Muscle layer of duodenum (tissue), 2 donors: ENCODE results near the gene BABAM1.

Experiments
- H3K27ac ChIP-seq: one replicate; pipeline ENCODE4 v1.7.0; 2013; ENCODE audit warnings: mild to moderate bottlenecking, low read length
- H3K27me3 ChIP-seq: one replicate; pipeline ENCODE4 v1.7.0; 2013; ENCODE audit warnings: low read depth, mild to moderate bottlenecking, control low read depth, low read length
- H3K36me3 ChIP-seq, 2 donors: one replicate each; pipeline ENCODE4 v1.7.0; 2013; ENCODE audit warnings: low read length in 2 of 2, control low read depth in 1 of 2, mild to moderate bottlenecking in 1 of 2; ENCODE audit not compliant: insufficient read depth in 2 of 2, control insufficient read depth in 1 of 2
- H3K4me1 ChIP-seq, 2 donors: one replicate each; pipeline ENCODE4 v1.7.0; 2013; ENCODE audit warnings: low read length in 2 of 2, mild to moderate bottlenecking in 2 of 2, control low read depth in 1 of 2, moderate library complexity in 1 of 2; ENCODE audit not compliant: insufficient read depth in 2 of 2, control insufficient read depth in 1 of 2
- H3K4me3 ChIP-seq, 2 donors: one replicate each; pipeline ENCODE4 v1.7.0; 2013; ENCODE audit warnings: low read length in 2 of 2, low read depth in 1 of 2, mild to moderate bottlenecking in 1 of 2
- H3K9me3 ChIP-seq, 2 donors: one replicate each; pipeline ENCODE4 v1.7.0; 2013; ENCODE audit warnings: low read length in 2 of 2, control low read depth in 1 of 2, mild to moderate bottlenecking in 1 of 2; ENCODE audit not compliant: control insufficient read depth in 1 of 2
- donor health status: healthy.

BABAM1 gene

DNA sequence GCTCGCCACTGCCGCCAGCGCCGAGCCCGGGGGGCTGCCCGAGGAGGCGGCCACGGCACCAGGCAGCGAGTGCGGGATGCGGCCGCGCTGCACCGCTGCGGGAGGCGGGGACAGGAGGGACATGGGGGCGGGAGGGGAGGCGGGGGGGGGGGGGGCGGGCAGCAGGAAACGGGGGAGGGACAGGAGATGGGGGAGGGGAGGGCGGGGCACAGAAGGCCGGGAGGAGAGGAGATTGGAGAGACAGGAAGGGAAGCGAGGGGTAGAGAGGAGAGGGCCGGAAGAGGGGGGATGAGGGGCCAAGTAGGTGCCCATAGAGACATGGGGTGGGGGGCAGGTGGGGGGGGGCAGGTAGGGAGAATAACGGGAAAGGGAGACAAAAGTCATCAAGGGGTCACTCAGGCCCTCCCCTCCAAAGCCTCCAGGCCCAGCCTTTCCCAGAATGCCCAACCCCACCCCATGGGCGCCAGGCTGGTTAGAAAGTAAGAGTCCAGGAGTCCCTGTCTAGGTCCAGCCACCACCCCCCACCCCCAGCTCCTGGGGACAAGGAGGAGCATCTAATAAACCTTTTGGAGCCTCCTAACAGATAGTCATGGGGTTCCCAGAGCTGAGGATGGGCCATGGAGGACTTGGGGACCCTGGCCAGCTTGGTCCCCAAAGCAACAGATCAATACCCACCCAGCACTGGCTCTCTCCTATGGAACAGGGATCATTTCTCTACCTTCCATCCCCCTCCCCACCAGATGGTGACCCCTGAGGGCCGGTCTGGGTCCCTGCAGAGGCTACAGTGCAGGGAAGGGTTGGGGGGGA is 31.1 kb upstream of the BABAM1 start:
- Histone ChIP-seq H3K4me3 (peak overlapping the region in 1 of 2 donors; percentile 63), H3K27me3 (no peaks in the 10 kb centered on the region), H3K27ac (no peak overlapping the region), H3K36me3 (peaks cover 6 to 32% of the 10 kb centered on the region in 2 donors), H3K4me1 (peaks cover 0 to 12% of the 10 kb centered on the region in 2 donors), H3K9me3 (no peaks in the 10 kb centered on the region)

DNA sequence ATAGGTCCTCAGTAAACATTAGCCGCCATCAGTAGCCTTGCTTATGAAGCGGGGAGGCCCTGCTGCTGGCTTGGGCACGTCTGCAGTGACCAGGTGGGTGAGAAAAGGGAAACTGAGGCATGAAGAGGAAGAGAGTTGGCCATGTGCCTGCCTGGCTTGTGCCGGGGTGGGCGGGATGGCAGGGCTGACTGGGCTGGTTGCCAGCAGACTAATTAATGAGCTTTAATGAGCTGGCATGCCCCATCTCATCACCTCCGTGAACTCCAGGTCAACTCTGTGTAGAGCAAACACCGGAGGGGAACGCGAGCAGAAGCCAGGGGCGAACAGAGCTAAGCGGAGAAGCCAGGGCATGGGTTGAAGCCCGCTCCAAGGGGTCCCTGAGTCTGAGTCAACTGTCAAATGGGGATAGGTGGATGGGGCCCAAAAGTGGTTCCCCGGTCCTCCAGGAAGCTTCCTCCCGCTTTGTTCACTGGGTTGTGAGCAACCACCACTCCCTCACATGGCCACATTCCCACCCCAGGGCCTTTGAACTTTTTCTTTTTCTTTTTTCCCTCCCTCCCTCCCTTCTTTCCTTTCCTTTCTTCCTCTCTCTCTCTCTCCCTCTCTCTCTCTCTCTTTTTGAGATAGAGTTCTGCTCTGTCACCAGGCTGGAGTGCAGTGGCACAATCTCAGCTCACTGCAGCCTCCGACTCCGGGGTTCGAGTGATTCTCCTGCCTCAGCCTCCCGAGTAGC is 30.3 kb upstream of the BABAM1 start:
- Histone ChIP-seq H3K27me3 (no peaks in the 10 kb centered on the region), H3K27ac (no peak overlapping the region), H3K4me1 (peaks cover 0 to 12% of the 10 kb centered on the region in 2 donors), H3K36me3 (peaks cover 6 to 24% of the 10 kb centered on the region in 2 donors), H3K4me3 (no peak overlapping the region), H3K9me3 (no peaks in the 10 kb centered on the region)

DNA sequence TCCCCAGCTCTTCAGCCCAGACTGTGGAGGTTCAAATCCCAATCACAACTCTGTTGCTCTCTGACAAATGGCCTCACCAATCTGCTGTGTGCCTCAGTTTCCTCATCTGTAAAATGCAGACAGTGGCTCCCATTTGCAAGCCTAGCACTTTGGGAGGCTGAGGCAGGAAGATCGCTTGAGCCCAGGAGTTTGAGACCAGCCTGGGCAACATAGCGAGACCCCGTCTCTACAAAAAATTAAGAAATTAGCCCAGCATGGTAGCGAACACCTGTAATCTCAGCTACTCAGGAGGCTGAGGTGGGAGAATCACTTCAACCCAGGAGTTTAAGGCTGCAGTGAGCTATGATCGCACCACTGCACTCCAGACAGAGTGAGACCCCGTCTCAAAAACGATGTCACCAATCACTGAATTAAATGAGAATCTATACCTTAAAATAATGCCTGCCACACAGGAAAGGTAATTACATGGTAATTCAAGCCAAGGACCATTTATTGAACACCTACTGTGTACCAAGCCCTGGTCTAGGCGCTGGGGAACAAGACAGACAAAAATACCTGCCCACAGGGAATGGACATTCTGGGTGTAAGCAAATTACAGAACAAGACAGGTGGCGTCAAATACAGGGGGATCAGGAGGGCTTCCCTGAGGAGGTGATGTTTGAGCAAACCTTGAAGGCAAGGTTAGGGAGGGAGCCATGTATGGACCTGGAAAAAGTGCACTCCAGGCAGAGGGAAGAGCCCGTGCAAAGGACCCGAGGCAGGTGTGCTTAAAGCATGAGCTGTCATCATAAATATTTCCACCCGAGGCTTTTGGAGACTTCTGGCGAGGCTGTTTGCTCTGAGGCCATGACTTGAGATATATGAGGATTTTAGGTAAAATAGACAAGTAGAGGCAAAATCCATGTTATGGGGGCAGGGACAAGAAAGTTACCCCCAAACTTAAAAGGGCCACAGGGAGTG is 29.2 kb upstream of the BABAM1 start:
- Histone ChIP-seq H3K27me3 (no peaks in the 10 kb centered on the region), H3K4me1 (peaks cover 0 to 22% of the 10 kb centered on the region in 2 donors), H3K36me3 (peaks cover 6 to 17% of the 10 kb centered on the region in 2 donors), H3K27ac (no peak overlapping the region), H3K4me3 (no peak overlapping the region), H3K9me3 (no peaks in the 10 kb centered on the region)

DNA sequence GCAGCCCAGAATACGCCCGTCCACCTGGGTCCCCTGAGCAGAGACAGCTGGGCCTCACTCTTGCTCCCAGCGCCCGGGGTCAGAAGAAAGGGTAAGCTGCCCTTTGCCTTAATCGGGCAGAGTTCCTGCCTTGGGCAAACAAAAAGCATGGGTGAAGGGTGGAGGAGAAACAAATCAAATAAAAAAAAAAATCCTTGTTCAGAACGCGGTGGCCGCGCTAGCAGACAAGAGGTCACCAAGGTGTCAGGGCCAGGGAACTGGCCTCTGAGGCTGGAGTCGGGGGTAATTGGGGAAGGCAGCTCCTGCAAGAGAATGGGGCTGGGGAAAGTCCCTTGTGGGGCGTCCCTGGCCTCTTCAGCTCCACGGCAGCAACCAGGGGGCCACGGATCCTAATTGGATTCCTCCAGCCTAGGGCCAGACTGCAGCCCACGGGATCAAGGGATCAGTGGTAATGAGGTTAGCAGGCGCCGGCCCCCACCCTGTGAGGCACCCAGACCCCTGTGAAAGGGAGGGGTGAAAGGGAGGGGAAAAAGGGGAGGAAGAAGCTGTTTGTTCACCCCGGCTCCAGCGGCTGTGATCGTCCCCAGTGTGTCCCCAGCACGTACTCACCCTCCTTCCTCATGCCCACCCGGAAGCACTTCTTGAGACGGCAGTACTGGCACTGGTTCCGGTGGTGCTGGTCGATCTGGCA is 27.0 kb upstream of the BABAM1 start:
- H3K4me3 ChIP-seq = no peak overlapping the region
- H3K9me3 ChIP-seq = no peaks in the 10 kb centered on the region
- H3K27me3 ChIP-seq = no peaks in the 10 kb centered on the region
- peaks cover 0 to 29% of the 10 kb centered on the region in 2 donors for H3K4me1 ChIP-seq
- H3K27ac ChIP-seq = no peak overlapping the region
- H3K36me3 ChIP-seq = peaks cover 6 to 17% of the 10 kb centered on the region in 2 donors

DNA sequence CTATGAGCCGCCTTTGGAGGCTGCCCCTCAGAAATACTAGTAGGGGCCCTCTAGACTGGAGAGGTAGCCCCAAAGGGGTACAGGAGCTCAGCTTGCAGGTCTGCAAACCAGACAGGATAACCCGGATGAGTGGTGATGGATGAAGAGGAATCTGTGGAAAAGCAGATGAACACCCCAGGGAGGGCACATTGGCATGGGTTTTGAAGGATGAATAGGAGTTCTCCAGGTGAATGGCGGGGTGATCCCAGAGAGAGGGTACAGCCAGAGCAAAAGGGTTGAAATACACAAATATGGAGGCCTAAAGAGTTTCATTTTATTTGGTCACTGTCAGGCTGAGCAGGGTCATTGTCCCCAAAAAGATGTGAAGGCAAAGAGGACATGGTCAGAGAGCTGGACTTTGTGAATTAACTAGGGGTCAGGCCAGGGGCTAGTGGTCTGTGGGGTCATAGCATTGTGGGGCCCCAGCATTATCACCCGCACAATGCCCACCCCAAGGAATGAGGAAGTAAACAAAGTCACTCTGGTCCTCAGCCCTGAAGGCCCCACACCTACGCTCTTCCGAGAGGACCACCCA is 26.3 kb upstream of the BABAM1 start:
- H3K27ac ChIP-seq = no peak overlapping the region
- H3K4me1 ChIP-seq = peaks cover 0 to 29% of the 10 kb centered on the region in 2 donors
- H3K9me3 ChIP-seq = no peaks in the 10 kb centered on the region
- H3K36me3 ChIP-seq = peaks cover 6 to 17% of the 10 kb centered on the region in 2 donors
- no peaks in the 10 kb centered on the region for H3K27me3 ChIP-seq
- H3K4me3 ChIP-seq = no peak overlapping the region

DNA sequence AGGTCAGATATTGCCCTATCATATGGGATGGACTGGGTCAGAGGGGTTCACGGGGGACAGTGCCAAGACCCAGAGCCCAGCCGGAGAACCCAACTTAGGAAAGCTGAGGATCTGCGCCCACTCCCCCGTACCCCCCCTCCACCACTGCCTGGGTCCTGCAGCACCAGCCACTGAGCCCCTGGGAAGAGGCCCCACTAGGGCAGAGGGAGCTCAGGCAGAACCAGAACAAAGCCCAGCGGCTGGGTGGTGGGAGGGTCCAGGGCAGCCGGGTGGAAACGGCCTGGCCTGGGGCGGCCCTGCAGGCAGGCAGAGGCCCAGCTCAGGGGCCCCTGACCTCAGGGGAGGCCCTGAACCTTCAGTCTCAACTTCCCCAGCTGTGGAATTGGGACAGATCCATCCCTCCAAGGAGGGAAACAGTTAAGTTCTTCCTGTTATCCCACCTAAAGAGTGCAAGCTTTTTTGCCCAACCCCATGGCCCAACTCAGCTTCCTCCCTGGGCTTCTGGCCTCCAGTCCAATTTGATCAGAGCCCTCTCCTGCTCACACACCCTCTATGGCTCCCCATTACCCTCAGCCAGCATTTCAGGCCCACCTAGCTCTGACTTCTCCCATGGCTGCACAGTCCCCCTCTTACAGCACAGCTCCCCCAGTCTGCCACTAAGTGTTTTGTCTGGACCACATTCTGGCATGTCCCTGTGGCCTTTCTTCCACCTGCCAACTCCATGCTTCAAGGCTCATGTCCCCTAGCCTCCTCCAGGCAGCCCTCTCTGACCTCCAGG is 24.6 kb upstream of the BABAM1 start:
- Histone ChIP-seq H3K27me3 (no peaks in the 10 kb centered on the region), H3K4me3 (peak overlapping the region in 1 of 2 donors; percentile 94), H3K9me3 (no peaks in the 10 kb centered on the region), H3K36me3 (peaks cover 6 to 16% of the 10 kb centered on the region in 2 donors), H3K4me1 (peaks cover 6 to 35% of the 10 kb centered on the region in 2 donors), H3K27ac (no peak overlapping the region)

DNA sequence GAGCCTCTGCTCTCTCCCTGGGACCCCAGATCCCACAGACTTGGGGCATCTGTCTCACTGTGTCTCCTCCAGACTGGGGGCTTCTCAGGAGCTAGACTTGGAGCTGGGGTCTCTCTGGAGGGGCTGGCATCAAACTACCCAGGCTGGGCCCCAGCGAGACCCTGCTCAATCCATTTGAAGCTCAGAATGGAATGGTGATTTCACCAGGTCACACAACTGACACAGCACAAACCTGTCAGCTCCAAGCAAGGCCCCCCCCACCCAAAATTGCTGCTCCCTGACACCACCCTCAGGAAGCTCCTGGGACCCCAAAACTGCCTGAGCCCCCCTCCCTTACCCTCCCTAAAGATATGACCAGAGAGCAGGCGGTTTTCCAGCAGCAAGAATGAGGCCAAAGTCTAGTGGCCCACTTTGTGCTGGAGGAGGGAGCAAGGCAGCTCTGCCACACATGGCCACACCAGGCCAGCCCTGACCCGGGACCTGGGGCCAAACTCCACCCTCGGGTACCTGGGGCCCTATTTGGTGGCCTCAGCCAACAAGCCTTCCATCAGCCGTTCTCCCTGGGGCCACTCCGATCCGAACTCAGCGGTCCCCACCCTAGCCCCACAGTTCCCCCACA is 23.9 kb upstream of the BABAM1 start:
- H3K27ac ChIP-seq = peak overlapping the region; percentile 63

DNA sequence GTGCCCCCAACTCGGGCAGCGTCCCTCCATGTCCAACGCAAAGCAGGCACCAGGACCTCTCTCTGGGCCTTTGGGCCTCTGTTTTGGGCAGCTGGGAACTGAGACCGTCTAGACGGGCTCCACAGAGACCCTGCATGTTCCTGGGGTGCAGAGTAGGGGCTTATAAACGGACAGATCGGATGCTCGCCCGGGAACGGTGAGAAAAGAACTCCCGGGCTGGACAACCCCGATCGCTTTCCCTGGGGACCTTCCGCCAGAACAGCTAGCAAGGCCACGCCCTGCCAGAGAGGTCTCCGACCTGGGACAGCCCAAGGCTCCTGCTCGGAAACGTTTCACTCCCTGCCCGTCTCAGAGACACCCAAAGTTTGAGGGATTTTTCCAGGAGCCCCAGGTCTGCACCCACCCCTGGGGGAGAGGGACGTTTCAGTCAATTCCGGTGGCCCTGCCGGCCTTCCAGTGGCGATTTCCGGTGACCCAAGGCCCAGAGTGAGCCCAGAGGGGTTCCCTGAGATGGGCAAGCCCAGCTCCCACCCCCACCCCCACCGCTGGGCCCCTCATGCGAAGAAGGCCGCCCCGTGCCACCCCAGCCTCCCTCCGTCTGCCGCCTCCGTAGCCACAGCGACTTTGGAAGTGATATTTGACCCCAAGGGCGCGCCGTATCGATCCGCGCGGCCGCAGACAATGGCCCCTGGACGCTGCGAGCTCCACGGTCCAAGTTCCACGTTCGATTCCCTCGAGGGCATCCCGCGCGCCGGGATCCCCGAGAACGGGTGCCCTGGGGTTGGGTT is 23.2 kb upstream of the BABAM1 start:
- no peaks in the 10 kb centered on the region for H3K27me3 ChIP-seq
- peaks cover 6 to 35% of the 10 kb centered on the region in 2 donors for H3K4me1 ChIP-seq
- peaks cover 0 to 9% of the 10 kb centered on the region in 2 donors for H3K36me3 ChIP-seq
- peak overlapping the region; percentile 77 to 94 for H3K4me3 ChIP-seq
- H3K9me3 ChIP-seq = no peaks in the 10 kb centered on the region
- peak overlapping the region; percentile 63 for H3K27ac ChIP-seq

More for the DNA sequence above, 23.9 kb upstream of the BABAM1 start:
- Histone ChIP-seq H3K4me1 (peaks cover 6 to 35% of the 10 kb centered on the region in 2 donors), H3K27me3 (no peaks in the 10 kb centered on the region), H3K36me3 (peaks cover under 1 to 9% of the 10 kb centered on the region in 2 donors), H3K4me3 (peak overlapping the region; percentile 77 to 94), H3K9me3 (no peaks in the 10 kb centered on the region)
